GM21717 (cell line): ENCODE measurements around the gene DGCR6L.
"Not testable (repeated sequence)": the region's sequence is repeated elsewhere in the genome, so short reads cannot be mapped to it uniquely, and the experiment has no call there.

ENCODE experiments used
- ATAC-seq: cut with Tn5 transposase; IDR thresholded peaks from one replicate; pipeline ENCODE4 v1.9.1; 2021; ENCODE audit warnings: mild to moderate bottlenecking, moderate library complexity; ENCODE audit not compliant: unreplicated experiment

Gene DGCR6L

DNA sequence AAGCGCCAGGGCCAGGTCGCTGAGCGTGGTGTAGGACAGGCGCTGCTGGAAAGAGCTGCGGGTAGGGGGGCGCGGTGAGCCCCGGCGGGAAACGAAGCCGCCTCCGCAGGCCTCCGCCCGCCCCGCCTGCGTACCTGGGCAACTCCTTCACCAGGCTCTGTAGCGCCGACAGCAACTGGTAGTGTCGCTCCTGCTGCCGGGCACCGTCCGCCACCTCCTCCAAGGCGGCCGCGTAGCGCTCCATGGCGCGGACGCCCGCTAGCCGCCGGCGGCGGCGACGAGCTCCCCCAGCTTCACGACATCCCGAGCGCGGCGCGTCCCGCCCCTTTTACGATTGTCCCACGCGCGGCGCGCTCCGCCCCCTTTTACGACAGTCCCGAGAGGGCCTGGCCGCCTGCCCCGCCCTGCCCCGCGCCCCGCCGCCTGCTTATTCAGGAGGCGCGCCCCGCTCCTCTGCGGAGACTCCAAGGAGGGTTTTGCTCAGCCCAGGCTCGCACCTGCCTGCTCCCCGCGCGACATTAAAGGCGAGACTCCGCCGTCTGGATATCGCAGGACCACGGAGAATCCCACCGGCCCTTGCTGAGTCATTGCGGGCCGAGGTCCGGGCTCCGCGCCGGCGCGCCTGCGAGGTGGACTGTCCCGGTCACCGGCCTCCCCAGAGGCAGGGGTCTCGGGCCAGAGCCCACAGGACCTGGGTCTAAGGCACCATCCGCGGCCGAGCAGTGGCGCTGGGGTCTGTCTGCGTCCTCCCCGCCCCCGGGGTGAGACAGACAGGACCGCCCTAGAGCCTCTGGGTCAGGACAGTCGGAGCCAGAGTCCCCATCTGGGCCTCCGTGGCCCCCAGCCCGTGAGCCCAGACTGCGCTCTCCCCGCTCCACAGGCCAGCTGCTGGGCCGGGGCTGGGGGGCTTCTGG, at the start of gene DGCR6L:
Gene DGCR6L (minus strand): TSS at position 316 of the 914 bp plus-strand sequence. CDS start 72 bp downstream, at position 244.
- peak; percentile 56 for ATAC-seq

DNA sequence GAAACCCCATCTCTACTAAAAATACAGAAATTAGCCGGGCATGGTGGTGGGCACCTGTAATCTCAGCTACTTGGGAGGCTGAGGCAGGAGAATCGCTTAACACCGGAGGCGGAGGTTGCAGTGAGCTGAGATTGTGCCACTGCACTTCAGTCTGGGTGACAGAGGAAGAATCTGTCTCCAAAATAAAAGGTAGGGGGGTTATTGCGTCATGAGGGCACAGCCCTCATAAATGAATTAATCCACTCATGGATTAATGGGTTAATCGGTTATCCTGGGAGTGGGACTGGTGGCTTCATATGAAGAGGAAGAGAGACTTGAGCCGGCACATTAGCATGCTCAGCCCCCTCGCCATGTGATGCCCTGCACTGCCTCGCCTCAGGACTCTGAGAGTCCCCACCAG, 49.0 kb upstream of the DGCR6L start:
- not testable (repeated sequence) for ATAC-seq

DNA sequence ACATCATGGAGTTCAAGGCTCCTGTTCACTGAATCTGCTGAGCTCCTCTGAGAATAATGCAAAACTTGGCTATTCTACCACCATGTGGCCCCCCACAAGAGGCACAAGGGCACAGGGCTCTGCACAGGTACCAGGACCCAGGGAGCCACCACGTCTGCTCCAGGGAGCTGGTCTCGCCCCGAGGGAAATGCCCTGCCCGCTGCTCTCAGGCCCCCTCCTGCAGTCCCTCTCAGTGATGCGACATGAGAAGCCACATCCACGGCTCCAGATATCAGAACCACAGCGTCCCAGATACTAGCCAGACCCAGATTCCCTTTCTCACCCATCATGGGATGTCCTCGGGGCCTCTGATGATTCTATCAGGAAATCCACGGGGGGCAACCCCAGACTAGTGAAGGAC, 47.0 kb upstream of the DGCR6L start:
- ATAC-seq = not testable (repeated sequence)

DNA sequence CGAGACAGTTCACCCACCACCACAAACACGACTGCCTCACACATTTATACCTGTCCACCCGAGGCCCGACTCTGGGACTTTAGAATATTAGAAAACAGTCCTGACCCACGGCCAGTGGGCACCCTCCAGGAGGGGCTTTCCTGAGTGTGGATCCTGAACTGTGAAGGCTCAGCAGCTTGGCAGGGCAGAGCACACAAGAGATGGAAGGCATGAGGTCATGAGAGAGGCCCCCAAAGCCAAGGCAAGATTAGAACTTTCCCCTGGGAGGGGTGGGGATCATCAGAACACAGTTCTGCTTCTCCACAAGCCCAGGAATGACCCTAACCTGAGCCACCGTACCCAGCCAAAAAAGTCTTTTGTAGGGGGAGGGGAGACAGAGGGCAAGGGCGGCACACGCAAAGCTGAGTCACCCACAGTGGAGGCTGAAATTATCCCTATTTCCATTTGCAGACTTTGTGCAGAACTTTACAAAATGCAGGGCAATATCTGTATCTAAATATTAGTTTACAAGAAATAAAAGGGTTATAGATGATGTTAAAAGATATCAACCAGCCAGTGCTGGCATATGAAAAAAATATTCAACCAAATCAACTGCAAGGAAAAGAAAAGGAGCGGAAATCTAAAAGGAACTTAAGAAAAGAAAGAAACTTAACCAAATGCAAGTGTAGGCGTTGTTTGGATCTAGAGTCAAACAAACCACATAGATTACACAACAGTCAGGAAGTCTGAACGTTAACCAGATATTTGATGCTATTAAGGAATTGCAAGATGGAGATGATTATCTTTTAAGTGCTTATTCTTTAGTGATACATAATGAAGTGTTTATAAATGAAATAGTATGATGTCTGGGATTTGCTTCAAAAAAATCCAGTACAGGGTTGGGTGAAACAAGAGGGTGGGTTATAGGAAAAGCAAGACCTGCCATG, 44.7 kb upstream of the DGCR6L start:
- not testable (repeated sequence) for ATAC-seq

DNA sequence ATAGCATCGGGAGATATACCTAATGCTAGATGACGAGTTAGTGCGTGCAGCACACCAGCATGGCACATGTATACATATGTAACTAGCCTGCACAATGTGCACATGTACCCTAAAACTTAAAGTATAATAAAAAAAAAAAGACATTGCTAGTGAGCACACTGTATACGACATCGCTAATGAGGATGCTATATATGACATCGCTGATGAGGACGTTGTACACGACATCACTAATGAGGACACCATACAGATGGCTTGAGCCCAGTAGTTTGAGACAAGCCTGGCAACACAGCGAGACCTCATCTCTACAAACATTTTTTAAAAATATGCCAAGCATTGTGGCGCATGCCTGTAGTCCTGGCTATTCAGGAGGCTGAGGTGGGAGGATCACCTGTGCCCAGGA, 42.5 kb upstream of the DGCR6L start:
- ATAC-seq = not testable (repeated sequence)

DNA sequence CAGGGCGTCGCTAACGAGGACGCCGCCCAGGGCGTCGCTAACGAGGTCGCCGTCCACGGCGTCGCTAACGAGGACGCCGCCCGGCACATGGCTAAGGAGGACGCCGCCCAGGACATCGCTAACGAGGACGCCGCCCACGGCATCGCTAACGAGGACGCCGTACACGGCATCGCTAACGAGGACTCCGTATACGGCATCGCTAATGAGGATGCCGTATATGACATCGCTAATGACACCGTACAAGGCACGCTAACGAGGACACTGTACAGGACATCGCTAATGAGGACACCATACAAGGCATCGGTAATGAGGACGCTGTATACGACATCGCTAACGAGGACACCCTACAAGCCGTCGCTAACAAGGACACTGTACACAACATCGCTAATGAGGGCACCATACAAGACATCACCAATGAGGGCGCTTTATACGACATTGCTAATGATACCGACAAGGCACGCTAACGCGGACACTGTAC, 41.9 kb upstream of the DGCR6L start:
- not testable (repeated sequence) for ATAC-seq

DNA sequence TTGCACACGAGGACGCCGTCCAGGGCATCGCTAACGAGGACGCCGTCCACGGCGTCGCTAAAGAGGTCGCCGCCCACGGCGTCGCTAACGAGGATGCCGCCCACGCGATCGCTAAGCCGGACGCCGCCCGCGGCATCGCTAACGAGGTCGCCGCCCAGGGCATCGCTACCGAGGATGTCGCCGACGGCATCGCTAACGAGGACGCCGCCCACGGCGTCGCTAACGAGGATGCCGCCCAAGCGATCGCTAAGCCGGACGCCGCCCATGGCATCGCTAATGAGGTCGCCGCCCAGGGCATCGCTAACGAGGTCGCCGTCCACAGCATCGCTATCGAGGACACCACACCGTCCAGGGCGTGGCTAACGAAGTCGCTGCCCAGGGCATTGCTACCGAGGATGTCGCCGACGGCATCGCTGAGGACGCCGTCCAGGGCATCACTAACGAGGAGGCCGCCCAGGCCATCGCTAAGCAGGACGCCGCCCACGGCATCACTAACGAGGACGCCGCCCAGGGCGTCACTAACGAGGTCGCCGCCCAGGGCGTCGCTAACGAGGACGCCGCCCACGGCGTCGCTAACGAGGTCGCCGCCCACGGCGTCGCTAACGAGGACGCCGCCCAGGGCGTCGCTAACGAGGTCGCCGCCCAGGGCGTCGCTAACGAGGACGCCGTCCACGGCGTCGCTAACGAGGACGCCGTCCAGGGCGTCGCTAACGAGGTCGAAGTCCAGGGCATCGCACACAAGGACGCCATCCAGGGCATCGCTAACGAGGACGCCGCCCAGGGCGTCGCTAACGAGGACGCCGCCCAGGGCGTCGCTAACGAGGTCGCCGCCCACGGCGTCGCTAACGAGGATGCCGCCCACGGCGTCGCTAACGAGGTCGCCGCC, 41.2 kb upstream of the DGCR6L start:
- not testable (repeated sequence) for ATAC-seq

DNA sequence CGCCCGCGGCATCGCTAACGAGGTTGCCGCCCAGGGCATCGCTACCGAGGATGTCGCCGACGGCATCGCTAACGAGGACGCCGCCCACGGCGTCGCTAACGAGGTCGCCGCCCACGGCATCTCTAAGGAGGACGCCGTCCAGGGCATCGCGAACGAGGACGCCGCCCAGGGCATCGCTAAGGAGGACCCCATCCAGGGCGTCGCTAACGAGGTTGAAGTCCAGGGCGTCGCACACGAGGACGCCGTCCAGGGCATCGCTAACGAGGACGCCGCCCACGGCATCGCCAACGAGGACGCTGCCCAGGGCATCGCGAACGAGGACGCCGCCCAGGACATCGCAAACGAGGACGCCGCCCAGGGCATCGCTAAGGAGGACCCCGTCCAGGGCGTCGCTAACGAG, 40.4 kb upstream of the DGCR6L start:
- ATAC-seq = not testable (repeated sequence)

DNA sequence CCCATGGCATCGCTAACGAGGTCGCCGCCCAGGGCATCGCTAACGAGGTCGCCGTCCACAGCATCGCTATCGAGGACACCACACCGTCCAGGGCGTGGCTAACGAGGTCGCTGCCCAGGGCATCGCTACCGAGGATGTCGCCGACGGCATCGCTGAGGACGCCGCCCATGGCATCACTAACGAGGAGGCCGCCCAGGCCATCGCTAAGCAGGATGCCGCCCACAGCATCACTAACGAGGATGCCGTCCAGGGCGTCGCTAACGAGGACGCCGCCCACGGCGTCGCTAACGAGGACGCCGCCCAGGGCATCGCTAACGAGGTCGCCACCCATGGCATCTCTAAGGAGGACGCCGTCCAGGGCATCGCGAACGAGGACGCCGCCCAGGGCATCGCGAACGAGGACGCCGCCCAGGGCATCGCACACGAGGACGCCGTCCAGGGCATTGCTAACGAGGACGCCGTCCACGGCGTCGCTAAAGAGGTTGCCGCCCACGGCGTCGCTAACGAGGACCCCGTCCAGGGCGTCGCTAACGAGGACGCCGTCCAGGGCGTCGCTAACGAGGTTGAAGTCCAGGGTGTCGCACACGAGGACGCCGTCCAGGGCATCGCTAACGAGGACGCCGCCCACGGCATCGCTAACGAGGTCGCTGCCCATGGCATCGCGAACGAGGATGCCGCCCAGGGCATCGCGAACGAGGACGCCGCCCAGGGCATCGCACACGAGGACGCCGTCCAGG, 38.8 kb upstream of the DGCR6L start:
- ATAC-seq = not testable (repeated sequence)

DNA sequence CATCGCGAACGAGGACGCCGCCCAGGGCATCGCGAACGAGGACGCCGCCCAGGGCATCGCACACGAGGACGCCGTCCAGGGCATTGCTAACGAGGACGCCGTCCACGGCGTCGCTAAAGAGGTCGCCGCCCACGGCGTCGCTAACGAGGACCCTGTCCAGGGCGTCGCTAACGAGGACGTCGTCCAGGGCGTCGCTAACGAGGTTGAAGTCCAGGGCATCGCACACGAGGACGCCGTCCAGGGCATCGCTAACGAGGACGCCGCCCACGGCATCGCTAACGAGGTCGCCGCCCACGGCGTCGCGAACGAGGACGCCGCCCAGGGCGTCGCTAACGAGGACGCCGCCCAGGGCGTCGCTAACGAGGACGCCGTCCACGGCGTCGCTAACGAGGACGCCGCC, 38.1 kb upstream of the DGCR6L start:
- not testable (repeated sequence) for ATAC-seq

DNA sequence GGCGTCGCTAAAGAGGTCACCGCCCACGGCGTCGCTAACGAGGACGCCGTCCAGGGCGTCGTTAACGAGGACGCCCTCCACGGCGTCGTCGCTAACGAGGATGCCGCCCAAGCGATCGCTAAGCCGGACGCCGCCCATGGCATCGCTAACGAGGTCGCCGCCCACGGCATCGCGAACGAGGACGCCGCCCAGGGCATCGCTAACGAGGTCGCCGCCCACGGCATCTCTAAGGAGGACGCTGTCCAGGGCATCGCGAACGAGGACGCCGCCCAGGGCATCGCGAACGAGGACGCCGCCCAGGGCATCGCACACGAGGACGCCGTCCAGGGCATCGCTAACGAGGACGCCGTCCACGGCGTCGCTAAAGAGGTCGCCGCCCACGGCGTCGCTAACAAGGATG, 37.0 kb upstream of the DGCR6L start:
- ATAC-seq = not testable (repeated sequence)

DNA sequence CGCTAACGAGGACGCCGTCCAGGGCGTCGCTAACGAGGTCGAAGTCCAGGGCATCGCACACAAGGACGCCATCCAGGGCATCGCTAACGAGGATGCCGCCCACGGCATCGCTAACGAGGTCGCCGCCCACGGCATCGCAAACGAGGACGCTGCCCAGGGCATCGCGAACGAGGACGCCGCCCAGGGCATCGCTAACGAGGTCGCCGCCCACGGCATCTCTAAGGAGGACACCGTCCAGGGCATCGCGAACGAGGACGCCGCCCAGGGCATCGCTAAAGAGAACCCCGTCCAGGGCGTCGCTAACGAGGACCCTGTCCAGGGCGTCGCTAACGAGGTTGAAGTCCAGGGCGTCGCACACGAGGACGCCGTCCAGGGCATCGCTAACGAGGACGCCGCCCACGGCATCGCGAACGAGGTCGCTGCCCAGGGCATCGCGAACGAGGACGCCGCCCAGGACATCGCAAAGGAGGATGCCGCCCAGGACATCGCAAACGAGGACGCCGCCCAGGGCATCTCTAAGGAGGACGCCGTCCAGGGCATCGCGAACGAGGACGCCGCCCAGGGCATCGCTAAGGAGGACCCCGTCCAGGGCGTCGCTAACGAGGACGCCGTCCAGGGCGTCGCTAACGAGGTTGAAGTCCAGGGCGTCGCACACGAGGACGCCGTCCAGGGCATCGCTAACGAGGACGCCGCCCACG, 36.2 kb upstream of the DGCR6L start:
- not testable (repeated sequence) for ATAC-seq

DNA sequence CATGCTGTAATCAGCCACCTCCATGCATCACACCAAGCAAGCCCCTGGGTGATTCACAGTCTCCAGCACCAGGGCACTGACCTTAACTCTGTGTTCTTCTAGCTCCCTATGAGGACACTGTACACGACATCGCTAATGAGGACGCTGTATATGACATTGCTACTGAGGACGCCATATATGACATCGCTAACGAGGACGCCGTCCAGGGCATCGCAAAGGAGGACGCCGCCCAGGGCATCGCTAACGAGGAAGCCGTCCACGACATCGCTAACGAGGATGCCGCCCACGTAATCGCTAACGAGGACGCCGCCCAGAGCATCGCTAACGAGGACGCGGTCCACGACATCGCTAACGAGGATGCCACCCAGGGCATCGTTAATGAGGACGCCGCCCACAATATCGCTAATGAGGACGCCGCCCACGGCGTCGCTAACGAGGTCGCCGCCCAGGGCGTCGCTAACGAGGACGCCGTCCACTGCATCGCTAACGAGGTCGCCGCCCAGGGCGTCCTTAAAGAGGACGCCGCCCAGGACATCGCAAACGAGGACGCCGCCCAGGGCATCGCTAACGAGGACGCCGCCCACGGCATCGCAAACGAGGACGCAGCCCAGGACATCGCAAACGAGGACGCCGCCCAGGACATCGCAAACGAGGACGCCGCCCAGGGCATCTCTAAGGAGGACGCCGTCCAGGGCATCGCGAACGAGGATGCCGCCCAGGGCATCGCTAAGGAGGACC, 34.5 kb upstream of the DGCR6L start:
- ATAC-seq = no peak

DNA sequence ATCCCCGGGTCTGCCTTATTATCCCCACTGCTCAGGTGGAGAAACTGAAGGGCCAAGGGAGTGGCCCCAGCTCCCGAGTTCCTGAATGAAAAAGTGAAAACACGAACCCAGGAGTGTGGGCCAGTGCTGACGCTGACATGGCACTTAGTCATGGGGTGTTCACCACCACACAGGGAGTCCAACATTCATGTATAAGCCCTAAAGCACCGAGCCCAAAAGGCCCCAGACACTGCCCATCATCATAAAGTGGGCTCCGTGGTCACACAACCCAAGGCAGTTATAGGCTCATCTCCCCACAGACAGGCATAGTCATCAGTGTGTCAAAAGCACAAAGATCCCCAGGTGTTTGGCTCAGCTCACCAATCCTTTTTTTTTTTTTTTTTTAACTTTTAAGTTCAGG, 32.7 kb upstream of the DGCR6L start:
- not testable (repeated sequence) for ATAC-seq

DNA sequence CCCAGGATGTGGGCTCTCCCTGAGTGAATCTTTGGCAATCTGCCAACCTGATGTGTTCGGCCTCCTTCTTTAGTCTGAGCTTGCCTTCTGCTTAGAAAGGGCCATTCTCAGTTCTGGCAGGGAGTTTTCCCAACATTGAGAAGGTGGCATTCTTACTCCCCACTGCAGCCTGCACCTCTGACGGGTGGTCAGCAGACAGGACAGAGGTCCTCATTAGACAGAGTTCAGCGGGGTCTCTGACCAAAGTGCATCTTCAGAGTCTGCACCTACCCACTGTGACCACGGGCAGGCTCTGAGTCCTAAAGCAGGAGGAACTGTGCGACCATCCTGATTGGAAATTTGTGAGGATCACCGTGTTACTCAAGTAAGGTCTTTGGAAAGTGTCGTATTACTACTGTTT, 26.7 kb upstream of the DGCR6L start:
- not testable (repeated sequence) for ATAC-seq

DNA sequence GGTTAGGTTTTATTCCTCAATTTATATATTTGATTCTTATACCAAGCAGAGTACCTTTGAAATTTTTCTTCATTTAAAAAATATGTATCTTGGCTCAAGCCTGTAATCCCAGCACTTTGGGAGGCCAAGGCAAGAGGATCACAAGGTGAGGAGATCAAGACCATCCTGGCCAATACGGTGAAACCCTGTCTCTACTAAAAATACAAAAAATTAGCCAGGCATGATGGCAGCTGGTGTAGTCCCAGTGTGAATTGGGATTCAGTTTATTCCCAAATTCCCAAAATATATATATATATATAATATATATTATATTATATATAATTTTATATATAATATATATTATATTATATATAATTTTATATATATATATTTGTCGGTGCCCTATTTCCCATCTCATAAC, 18.4 kb upstream of the DGCR6L start:
- not testable (repeated sequence) for ATAC-seq

DNA sequence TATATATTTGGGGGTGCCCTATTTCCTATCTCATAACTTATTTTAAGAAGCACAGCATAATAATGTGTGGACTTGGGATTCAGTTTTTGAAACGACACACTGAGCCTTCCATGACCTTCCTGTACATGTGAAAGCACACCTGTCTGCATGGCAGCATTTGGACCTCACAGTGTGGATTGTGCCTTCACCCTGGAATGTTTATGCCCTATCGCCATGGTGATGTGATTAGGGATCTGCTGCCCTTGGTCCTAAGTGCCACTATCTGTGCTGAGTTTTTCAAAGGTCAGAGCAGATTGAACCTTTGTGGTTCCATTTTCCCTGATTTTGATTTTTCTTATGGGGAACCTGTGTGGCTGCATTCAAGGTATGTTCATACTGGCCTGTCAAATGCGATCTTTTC, 17.9 kb upstream of the DGCR6L start:
- not testable (repeated sequence) for ATAC-seq

DNA sequence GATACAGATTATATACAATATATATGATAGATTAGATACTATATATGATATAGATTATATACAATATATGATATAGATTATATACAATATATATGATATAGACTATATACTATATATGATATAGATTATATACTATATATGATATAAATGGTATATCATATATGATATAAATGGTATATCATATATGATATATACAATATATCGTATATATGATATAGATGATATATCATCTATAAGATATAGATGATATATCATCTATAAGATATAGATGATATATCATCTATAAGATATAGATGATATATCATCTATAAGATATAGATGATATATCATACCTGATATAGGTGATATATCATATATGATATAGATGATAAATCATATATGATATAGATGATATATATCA, 16.7 kb upstream of the DGCR6L start:
- ATAC-seq = not testable (repeated sequence)
